Measurements from ENCODE around the gene C5orf52.
"Not testable (repeated sequence)": the region's sequence is repeated elsewhere in the genome, so short reads cannot be mapped to it uniquely, and the experiment has no call there.

The C5orf52 gene

GRCh38 chr5:157677931-157678330, 6.6 kb downstream of the C5orf52 start:
- no peak for TF ChIP-seq CTCF (IDR thresholded peaks at IDR 0.05; ENCODE audit: borderline replicate concordance, insufficient read depth, low read depth, low read length)

GRCh38 chr5:157679801-157680200, 8.5 kb downstream of the C5orf52 start:
- H3K4me3 ChIP-seq (ENCODE audit: low read depth, low read length), result no peak overlapping the region
- TF ChIP-seq CTCF (IDR thresholded peaks at IDR 0.05; ENCODE audit: borderline replicate concordance, insufficient read depth, low read depth, low read length), result no peak

More at GRCh38 chr5:157677931-157678330, 6.6 kb downstream of the C5orf52 start:
- no peak overlapping the region for H3K4me3 ChIP-seq (ENCODE audit: low read depth, low read length)

GRCh38 chr5:157680239-157680638, 8.9 kb downstream of the C5orf52 start:
- TF ChIP-seq CTCF (IDR thresholded peaks at IDR 0.05; ENCODE audit: borderline replicate concordance, insufficient read depth, low read depth, low read length), result no peak
- no peak overlapping the region for H3K4me3 ChIP-seq (ENCODE audit: low read depth, low read length)

DNA sequence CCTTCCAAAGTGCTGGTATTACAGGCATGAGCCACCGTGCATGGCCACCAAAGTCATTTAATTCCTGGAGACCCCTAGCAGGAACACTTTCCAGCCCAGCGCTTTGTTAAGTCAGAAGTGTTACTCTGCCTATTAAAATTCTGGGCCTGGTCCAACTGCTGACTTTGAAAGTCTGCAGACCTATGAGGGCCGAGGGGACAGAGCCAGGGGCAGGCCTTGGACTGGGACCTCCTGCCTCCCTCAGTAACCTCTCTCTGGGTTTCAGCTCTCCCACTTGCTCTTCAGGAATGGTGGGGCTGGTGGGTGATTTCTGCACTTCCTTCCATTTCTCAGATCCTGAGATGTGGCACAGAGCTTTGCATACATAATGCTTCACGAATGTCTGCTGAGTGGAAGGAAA, 9.7 kb downstream of the C5orf52 start:
- TF ChIP-seq CTCF (IDR thresholded peaks at IDR 0.05; ENCODE audit: borderline replicate concordance, insufficient read depth, low read depth, low read length), result no peak
- no peak overlapping the region for H3K4me3 ChIP-seq (ENCODE audit: low read depth, low read length)

- no peak overlapping the region for H3K4me3 ChIP-seq (ENCODE audit: low read depth, low read length)
- no peak for TF ChIP-seq CTCF (IDR thresholded peaks at IDR 0.05; ENCODE audit: borderline replicate concordance, insufficient read depth, low read depth, low read length)
Measured at GRCh38 chr5:157682257-157682656, 10.9 kb downstream of the C5orf52 start.

DNA sequence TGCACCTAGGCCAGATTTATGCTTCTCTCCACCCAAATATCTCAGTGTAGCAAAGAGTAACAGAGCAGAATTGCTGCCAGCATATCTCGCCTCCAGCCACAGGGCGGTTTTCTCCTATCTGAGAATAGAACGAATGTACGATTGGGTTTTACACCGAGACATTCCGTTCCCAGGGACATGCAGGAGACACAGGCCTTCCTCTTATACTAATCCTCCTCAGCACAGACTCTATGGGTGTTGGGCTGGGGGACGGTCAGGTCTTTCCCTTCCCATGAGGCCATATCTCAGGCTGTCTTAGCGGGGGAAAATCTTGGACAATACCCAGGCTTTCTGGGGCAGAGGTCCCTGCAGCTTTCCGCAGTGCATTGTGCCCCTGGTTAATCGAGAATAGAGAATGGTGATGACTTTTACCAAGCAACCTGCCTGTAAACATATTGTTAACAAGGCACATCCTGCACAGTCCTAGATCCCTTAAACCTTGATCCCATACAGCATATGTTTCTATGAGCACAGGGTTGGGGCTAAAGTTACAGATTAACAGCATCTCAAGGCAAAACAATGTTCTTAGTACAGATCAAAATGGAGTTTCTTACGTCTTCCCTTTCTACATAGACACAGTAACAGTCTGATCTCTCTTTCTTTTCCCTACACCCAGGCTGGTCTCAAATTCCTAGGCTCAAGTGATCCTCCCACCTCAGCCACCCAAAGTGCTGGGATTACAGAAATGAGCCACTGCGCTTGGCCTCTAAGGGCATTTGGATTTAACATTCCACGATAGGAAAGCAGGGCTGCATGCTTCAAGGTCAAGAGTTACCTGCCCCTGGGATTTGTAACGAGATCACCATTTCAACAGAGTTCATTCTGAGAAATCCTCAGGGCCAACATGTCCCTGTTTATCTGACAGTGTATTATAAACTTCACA, 15.2 kb downstream of the C5orf52 start:
- H3K4me3 ChIP-seq (ENCODE audit: low read depth, low read length), result not testable (repeated sequence)

DNA sequence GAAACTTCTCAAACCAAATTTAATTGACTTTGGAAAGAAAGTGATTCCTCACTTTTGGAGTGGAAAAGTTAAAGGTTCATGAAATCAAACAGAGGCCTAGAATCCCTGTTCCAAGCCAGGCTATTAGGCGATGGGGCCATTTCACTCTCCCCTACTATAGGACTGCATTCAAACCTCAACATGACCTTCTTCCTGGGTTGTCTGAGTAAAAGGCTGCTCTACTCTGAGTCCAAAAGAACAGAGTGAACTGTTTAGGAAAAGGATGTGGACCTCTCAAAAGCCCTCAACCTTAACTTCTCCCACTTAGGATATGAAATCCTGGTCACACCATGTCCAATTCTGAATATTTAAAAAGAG, 15.8 kb downstream of the C5orf52 start:
- no peak for TF ChIP-seq CTCF (IDR thresholded peaks at IDR 0.05; ENCODE audit: borderline replicate concordance, insufficient read depth, low read depth, low read length)

More for the DNA sequence above, 15.8 kb downstream of the C5orf52 start:
- H3K4me3 ChIP-seq (ENCODE audit: low read depth, low read length), result no peak overlapping the region
